T-helper 22 cell (primary cell): ENCODE results near the gene CRIP2.

ENCODE experiments used
- DNase-seq: peaks from one replicate; pipeline ENCODE4 v3.0.0-alpha.2; 2020; ENCODE audit warnings: low read depth

Gene CRIP2

GRCh38 chr14:105487986-105488777, 13.6 kb downstream of the CRIP2 start:
- no peak for DNase-seq

- DNase-seq: no peak
These were observed 14.3 kb downstream of the CRIP2 start for GRCh38 chr14:105488781-105489541.

- DNase-seq: peak; percentile 88
These were observed 15.1 kb downstream of the CRIP2 start for GRCh38 chr14:105489542-105490266.

GRCh38 chr14:105490267-105490571, 15.6 kb downstream of the CRIP2 start:
- no peak for DNase-seq

DNA sequence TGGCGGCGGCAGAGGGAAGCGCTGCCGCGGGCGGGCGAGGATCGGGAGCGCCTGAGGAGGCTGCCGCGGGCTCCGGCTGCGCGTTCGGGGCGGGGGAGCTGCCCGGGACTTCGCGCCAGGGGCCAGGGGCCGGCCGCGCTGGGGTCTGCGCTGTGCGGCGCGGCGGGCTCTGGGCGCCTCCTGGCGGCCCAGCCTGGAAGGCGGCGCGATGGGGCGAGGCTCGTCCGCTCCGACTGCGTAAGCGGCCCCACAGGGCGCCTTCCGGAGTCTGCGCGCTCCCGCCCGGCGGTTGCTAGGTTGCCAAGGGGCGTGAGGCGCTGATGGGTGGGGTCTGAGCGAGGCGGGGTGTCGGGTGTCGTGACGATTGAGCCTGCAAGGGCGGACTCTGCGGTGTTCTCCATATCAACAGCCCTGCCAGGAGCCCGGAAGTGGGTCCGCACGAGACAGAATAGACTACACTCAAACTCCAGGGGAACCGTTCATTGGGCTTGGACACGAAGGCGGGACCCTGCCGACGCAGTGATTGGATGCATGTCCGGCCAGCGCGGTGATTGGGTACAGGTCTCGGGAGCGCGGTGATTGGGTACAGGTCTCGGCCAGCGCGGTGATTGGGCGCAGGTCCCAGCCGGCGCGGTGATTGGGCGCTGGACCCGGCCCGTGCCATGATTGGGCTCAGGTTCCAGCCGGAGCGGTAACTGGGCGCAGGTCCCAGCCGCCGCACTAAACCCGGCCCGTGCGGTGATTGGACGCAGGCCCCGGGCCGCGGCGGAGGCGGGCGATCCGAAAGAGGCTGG, 16.1 kb downstream of the CRIP2 start, which contains the start of gene TEDC1:
Gene TEDC1, plus strand, starts transcription at position 675 of the 794 bp plus-strand sequence. CDS start 130 bp downstream, outside the sequence.
- DNase-seq: peak; percentile 100

- peak; percentile 78 for DNase-seq
These were observed 16.8 kb downstream of the CRIP2 start for GRCh38 chr14:105491366-105491973.

- no peak for DNase-seq
These were observed 17.7 kb downstream of the CRIP2 start for GRCh38 chr14:105492031-105492970.

- DNase-seq: no peak
These were observed 18.6 kb downstream of the CRIP2 start for GRCh38 chr14:105492971-105493871.

- DNase-seq: no peak
These were observed 19.4 kb downstream of the CRIP2 start for GRCh38 chr14:105493921-105494605.

DNA sequence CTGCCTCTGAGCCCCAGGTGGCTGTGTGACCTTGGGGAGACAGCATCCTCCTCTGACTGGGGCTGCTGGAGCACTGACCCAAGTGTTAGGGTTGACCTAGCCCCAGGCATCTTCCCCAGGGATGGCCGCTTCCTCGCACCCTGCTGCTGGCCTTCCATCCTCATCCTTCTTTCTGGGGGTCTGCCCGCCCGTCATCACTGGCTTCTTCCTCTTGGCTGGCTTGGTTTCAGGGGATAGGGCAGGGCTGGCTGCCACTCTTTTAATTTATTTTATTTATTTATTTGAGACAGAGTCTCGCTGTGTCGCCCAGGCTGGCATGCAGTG, 19.9 kb downstream of the CRIP2 start:
- DNase-seq: no peak

GRCh38 chr14:105495101-105495989, 20.7 kb downstream of the CRIP2 start:
- DNase-seq: no peak

DNA sequence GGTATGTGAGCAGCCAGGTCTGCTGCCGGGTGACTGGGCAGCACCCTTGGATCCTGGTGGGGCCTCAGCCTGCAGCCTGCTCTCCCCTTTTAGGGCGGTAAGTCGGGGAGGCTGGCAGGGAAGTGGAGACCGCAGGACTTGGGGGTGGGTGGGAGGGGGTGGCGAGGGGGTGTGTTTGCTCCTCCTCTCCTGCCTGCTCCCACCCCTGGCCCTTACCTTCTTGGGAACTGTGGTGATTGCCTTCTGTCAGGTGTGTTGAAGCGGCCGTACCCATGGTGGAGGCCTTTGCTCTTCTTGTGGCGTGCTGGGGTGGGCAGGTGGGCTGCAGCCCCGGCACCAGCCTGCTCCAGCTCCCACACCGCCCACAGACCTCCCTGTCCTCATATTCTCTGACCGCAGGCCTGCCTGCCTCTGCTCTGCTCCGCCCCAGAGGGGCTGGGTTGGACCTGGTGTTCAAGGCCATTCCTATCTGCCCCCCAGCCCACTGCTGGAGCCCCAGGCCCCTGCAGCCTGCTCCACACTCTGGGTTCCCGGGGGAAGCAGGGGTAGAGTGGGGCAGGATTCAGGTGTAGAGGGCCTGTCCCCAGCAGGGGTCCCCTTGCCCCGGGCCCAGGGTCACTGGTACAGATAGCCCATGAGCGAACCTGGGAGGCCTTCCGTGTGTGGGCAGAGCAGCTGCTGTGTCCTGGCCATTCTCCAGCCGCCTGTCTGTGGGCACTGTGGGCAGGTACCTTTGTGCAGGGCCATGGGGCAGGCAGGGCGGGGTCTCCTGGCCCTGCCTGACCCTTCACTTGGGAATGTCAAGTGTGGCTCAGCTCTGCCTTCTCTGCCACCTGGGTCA, 21.6 kb downstream of the CRIP2 start:
- no peak for DNase-seq

DNA sequence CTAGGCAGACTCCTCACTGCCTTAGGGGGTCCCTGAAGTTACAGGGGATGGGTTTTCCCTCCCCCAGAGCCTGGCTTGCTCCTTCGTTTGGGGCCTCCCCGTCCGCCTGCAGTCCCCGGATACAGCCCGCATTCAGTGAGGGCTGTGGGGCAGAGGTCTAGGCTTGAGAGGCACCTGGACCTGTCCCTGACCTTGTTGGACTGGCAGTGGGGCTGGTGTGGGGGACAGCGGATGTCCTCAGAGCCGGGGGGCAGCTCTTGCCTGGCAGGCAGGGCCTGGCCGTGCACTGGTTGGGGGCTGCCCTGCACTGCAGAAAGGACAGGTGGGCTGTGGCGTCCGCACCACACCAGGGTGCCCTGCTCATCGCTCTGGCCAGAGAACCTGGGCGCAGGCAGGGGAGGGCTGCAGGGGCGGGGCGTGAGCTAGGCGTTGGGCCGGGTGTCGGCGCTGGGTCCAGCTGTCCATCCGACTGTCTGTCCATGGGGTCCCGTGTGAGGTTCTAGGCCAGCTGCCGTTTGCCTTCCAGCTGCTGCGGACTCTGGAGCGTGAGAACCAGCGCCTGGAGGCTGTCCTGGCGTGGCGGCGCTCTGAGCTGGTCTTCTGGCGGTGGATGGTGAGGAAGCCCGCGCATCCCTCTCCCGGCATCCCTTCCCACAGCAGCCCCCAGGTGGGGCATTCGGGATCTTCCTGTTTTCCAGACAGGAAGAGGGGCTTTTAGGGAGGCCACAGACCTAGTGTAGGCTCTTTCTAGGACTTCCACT, 22.4 kb downstream of the CRIP2 start:
- no peak for DNase-seq

DNA sequence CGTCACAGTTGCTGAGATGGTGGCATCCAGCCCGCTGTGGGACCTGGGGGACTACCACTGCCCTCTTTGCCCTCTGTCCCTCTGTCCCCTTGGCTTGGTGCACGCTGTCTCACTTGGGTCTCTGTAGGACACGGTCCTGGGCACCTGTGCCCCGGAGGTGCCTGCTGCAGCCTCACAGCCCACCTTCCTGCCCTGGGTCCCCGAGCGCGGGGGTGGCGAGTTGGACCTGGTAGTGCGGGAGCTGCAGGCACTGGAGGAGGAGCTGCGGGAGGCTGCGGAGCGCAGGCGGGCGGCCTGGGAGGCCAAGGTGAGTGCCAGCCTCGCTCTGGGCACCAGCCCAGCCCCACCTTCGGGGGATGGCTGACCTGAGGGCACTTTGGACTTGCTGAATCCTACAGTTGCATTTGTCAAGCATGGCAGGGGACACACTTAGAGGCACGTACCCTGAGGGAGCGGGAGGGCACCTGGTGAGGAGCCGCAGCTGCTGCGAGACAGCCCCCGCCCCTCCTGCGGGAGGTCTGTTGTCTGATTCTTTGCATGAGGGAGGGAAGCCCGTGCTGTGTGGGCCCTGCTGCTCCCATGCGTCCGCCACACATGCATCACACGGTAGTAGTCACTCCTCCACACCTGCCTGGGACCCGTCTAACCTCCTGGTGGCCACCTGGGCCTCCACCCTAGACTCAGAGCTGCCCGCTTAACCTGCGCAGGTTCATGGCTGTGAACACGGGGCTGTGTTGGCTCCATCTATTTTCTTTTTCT, 23.2 kb downstream of the CRIP2 start:
- DNase-seq: no peak
